Measurements from ENCODE around the gene CSNK1G2. TPM values are rescaled to one million over a fixed set of nuclear protein-coding genes. Genes with fewer than 3 reads are reported as not detected.
A peak's percentile ranks its signal among the peaks of the same experiment; 100 is the strongest.

CSNK1G2 gene
- total and polyA plus RNA-seq, 12 donors, result 30.0 to 120 (median 73.6) TPM

DNA sequence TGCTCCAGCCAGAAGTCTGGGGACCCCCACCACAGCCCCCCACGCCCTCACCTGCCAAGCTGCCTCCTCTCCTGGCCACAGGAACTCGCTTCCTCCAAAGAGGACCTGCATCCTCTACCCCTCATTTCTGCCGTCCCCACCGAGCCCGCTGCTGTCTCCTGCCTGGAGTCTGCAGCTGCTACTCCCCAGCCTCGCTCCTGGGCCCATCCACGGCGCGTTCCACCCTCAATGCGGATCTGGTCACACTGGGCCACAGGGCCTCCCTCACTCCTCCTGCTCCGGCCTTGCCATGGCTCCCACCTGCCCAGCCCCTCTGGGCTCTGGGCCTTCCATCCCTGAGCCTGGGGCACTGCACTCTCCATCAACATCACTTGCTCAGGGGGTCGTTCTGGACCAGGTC, 70.2 kb downstream of the CSNK1G2 start:
- TF ChIP-seq POLR2A (IDR thresholded peaks at IDR 0.05) (no peak), CTCF (IDR thresholded peaks at IDR 0.05) (no peak)
- intact Hi-C loops (cut with DNase I), result loop anchor here in 1 of 2 donors (5.0 kb wide), 1 partner anchor 61 kb away; no protein-coding TSS in a partner anchor
- WGBS, 4 donors, result 90 to 92% (median 91%) methylated on average over 10 to 12 of the region's 12 CpGs
- H3K4me3 ChIP-seq, result no peak overlapping the region
- no peaks in the 10 kb centered on the region for H3K9me3 ChIP-seq (replicated peaks in 1 of 3)
- H3K36me3 ChIP-seq (replicated peaks in 1 of 2), result no peaks in the 10 kb centered on the region
- no peak overlapping the region for H3K27ac ChIP-seq
- H3K27me3 ChIP-seq, result no peaks in the 10 kb centered on the region
- DNase-seq, result no peak
- H3K4me1 ChIP-seq (replicated peaks in 1 of 2), result peaks cover 2 to 13% of the 10 kb centered on the region in 2 donors

GRCh38 chr19:2012941-2013682, 72.1 kb downstream of the CSNK1G2 start:
- peak overlapping the region in 2 of 5 donors; percentile 22 to 44 for H3K27ac ChIP-seq
- WGBS, 4 donors, result 47 to 55% (median 51%) methylated on average over 10 to 21 of the region's 21 CpGs

GRCh38 chr19:2013683-2013961, 72.7 kb downstream of the CSNK1G2 start:
- H3K9me3 ChIP-seq (replicated peaks in 1 of 3), result no peaks in the 10 kb centered on the region
- intact Hi-C loops (cut with DNase I), result loop anchor here in 1 of 2 donors (5.0 kb wide), 1 partner anchor 59 kb away; no protein-coding TSS in a partner anchor
- TF ChIP-seq CTCF (IDR thresholded peaks at IDR 0.05) (no peak), POLR2A (IDR thresholded peaks at IDR 0.05) (no peak)
- peaks cover 7 to 13% of the 10 kb centered on the region in 2 donors for H3K4me1 ChIP-seq (replicated peaks in 1 of 2)
- peak in 1 of 7 donors; percentile 52 for DNase-seq
- no peak overlapping the region for H3K4me3 ChIP-seq
- no peaks in the 10 kb centered on the region for H3K36me3 ChIP-seq (replicated peaks in 1 of 2)
- H3K27ac ChIP-seq, result no peak overlapping the region
- no peaks in the 10 kb centered on the region for H3K27me3 ChIP-seq
- WGBS, 4 donors, result 67 to 83% (median 81%) methylated on average over 6 of the region's 6 CpGs

More at GRCh38 chr19:2012941-2013682, 72.1 kb downstream of the CSNK1G2 start:
- no peak for TF ChIP-seq CTCF (IDR thresholded peaks at IDR 0.05)
- no peak for TF ChIP-seq POLR2A (IDR thresholded peaks at IDR 0.05)
- no peak for DNase-seq
- Histone ChIP-seq H3K27me3 (no peaks in the 10 kb centered on the region), H3K4me3 (peak overlapping the region in 1 of 4 donors; percentile 38), H3K4me1 (replicated peaks in 1 of 2) (peaks cover 7 to 13% of the 10 kb centered on the region in 2 donors), H3K36me3 (replicated peaks in 1 of 2) (no peaks in the 10 kb centered on the region), H3K9me3 (replicated peaks in 1 of 3) (no peaks in the 10 kb centered on the region)
- intact Hi-C loops (cut with DNase I), result loop anchor here in 1 of 2 donors (5.0 kb wide), 1 partner anchor 59 kb away; no protein-coding TSS in a partner anchor

DNA sequence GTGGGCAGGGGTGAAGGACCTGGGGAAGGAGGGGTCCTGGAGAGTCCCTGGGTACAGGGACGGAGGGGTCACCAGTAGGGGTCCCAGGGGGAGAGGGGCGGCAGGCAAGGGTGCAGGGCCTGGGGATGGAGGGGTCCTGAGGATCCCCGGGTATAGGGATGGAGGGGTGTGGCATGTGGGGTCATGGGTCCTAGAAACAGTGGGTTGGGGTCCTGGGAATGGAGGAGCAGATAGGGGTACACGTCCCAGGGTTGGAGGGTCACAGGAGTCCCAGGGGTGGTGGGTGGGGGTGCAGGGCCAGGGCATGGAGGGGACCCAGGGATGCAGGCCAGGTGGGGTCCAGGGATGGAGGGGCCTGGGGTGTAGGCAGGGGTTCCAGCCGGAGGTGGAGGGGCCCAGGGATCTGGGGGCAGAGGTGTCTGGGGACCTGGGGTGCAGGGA, 73.2 kb downstream of the CSNK1G2 start:
- Histone ChIP-seq H3K27ac (no peak overlapping the region), H3K4me1 (replicated peaks in 1 of 2) (peaks cover 7 to 13% of the 10 kb centered on the region in 2 donors), H3K4me3 (peak overlapping the region in 1 of 4 donors; percentile 77), H3K9me3 (replicated peaks in 1 of 3) (no peaks in the 10 kb centered on the region), H3K36me3 (replicated peaks in 1 of 2) (no peaks in the 10 kb centered on the region), H3K27me3 (no peaks in the 10 kb centered on the region)
- no peak for DNase-seq
- TF ChIP-seq CTCF (IDR thresholded peaks at IDR 0.05) (no peak), POLR2A (IDR thresholded peaks at IDR 0.05) (no peak)
- WGBS, 4 donors, result 60 to 70% (median 67%) methylated on average over 3 to 5 of the region's 5 CpGs
- intact Hi-C loops (cut with DNase I), result loop anchor here in 1 of 2 donors (5.0 kb wide), 1 partner anchor 58 kb away; no protein-coding TSS in a partner anchor
